K562 (cell line): ENCODE results near the gene CHAC1. TPM values are rescaled to one million over a fixed set of nuclear protein-coding genes. Genes with fewer than 3 reads are reported as not detected.

Source experiments
- polyA plus RNA-seq, 8 experiments: library from polyadenylated mRNA; depleted of rRNA in 4 of 8; stranded (reverse) in 5 of 8; unstranded in 3 of 8; fragments of >200 nt; fragmentation: Nextera tagmentation in 2 of 8; fragmentation: Illumina TruSeq in 1 of 8; extraction: Ambion mirVana in 2 of 8; extraction: Trizol in 1 of 8; gene quantifications; 2 replicates each; pipeline versions ENCODE4 v1.2.1 to v1.2.3, GENCODE V29; 2011 to 2014; ENCODE audit warnings: inconsistent platforms in 1 of 8, missing spikeins in 1 of 8
- total RNA-seq, 7 experiments: library from RNA; depleted of rRNA in 6 of 7; stranded (reverse); fragments of >200 nt in 6 of 7; fragmentation: Illumina TruSeq in 2 of 7; extraction: Trizol in 2 of 7; gene quantifications; 2 replicates each; pipeline versions ENCODE4 v1.2.1 to v1.2.3, GENCODE V29; 2011 to 2021; ENCODE audit warnings: low replicate concordance in 1 of 7
- TF ChIP-seq, protein P1 (sequence below): fragments of 450-650 bp; IDR thresholded peaks from 2 replicates; pipeline ENCODE4 v1.6.1; 2016; ENCODE audit warnings: mild to moderate bottlenecking, moderate library complexity

Gene CHAC1
- total and polyA plus RNA-seq, 9 of the 15 experiments (the other 6 are each of a cell fraction or from before 2014, with no cell fraction given) = 0.47 to 39.0 (median 7.5) TPM

DNA sequence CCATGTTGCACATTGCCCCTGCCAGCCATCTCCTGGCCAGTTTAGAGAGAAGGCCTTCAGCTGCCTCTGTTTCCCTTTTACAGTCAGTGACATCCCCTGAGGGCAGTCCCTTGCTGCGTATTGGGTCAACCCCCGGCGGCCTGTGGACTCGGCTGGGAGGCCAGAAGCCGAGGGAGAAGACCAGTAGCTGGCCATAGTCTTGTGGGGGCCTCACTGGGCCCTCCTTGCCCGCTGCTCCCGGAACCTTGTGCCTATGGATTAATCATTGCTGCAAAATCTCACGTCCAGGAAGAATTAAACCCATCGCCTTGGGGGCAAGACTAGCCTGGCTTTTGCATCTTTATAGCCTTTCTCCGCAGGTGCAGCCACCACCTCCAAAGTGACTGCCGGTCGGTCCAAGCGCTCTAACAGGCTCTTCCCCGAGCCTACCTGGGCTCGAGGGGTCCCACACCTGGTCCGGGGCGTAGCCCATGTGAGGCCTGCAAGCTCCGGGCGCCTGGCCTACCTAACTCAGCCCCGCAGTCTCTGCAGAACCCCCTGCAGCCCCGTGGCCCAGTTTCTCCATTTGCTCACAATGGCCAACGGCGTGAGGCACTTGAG, 870 bp upstream of the CHAC1 start (continued):
- TF ChIP-seq, protein P1, sequence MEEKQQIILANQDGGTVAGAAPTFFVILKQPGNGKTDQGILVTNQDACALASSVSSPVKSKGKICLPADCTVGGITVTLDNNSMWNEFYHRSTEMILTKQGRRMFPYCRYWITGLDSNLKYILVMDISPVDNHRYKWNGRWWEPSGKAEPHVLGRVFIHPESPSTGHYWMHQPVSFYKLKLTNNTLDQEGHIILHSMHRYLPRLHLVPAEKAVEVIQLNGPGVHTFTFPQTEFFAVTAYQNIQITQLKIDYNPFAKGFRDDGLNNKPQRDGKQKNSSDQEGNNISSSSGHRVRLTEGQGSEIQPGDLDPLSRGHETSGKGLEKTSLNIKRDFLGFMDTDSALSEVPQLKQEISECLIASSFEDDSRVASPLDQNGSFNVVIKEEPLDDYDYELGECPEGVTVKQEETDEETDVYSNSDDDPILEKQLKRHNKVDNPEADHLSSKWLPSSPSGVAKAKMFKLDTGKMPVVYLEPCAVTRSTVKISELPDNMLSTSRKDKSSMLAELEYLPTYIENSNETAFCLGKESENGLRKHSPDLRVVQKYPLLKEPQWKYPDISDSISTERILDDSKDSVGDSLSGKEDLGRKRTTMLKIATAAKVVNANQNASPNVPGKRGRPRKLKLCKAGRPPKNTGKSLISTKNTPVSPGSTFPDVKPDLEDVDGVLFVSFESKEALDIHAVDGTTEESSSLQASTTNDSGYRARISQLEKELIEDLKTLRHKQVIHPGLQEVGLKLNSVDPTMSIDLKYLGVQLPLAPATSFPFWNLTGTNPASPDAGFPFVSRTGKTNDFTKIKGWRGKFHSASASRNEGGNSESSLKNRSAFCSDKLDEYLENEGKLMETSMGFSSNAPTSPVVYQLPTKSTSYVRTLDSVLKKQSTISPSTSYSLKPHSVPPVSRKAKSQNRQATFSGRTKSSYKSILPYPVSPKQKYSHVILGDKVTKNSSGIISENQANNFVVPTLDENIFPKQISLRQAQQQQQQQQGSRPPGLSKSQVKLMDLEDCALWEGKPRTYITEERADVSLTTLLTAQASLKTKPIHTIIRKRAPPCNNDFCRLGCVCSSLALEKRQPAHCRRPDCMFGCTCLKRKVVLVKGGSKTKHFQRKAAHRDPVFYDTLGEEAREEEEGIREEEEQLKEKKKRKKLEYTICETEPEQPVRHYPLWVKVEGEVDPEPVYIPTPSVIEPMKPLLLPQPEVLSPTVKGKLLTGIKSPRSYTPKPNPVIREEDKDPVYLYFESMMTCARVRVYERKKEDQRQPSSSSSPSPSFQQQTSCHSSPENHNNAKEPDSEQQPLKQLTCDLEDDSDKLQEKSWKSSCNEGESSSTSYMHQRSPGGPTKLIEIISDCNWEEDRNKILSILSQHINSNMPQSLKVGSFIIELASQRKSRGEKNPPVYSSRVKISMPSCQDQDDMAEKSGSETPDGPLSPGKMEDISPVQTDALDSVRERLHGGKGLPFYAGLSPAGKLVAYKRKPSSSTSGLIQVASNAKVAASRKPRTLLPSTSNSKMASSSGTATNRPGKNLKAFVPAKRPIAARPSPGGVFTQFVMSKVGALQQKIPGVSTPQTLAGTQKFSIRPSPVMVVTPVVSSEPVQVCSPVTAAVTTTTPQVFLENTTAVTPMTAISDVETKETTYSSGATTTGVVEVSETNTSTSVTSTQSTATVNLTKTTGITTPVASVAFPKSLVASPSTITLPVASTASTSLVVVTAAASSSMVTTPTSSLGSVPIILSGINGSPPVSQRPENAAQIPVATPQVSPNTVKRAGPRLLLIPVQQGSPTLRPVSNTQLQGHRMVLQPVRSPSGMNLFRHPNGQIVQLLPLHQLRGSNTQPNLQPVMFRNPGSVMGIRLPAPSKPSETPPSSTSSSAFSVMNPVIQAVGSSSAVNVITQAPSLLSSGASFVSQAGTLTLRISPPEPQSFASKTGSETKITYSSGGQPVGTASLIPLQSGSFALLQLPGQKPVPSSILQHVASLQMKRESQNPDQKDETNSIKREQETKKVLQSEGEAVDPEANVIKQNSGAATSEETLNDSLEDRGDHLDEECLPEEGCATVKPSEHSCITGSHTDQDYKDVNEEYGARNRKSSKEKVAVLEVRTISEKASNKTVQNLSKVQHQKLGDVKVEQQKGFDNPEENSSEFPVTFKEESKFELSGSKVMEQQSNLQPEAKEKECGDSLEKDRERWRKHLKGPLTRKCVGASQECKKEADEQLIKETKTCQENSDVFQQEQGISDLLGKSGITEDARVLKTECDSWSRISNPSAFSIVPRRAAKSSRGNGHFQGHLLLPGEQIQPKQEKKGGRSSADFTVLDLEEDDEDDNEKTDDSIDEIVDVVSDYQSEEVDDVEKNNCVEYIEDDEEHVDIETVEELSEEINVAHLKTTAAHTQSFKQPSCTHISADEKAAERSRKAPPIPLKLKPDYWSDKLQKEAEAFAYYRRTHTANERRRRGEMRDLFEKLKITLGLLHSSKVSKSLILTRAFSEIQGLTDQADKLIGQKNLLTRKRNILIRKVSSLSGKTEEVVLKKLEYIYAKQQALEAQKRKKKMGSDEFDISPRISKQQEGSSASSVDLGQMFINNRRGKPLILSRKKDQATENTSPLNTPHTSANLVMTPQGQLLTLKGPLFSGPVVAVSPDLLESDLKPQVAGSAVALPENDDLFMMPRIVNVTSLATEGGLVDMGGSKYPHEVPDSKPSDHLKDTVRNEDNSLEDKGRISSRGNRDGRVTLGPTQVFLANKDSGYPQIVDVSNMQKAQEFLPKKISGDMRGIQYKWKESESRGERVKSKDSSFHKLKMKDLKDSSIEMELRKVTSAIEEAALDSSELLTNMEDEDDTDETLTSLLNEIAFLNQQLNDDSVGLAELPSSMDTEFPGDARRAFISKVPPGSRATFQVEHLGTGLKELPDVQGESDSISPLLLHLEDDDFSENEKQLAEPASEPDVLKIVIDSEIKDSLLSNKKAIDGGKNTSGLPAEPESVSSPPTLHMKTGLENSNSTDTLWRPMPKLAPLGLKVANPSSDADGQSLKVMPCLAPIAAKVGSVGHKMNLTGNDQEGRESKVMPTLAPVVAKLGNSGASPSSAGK = peak; percentile 72; the same call in 1 of the 2 replicates
